ENCODE results near the gene CCBE1. TPM values are rescaled to one million over a fixed set of nuclear protein-coding genes. Genes with fewer than 3 reads are reported as not detected.

Gene CCBE1
- total RNA-seq, 4 donors from 2014 or later = 1.5 to 10.9 (median 4.6) TPM

DNA sequence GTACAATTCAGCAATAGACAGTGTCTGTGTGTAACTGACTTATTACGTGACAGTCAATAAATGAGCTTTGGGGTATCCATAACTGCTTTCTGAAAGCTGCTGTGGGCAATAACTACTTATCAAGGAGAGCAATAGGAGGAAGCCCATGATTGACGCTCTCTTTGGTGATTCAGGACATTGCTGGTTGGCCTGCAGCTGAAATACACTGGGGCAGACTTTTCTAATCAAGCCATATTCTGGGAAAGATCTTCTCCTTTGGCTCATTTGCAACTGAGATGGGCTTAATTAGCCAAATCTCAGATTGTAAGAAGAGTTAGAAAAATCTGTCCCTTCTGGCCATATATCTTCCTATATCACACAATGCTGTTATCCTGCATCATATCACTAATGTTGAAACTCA is 24.0 kb upstream of the CCBE1 start:
- Histone ChIP-seq H3K27me3 (no peaks in the 10 kb centered on the region), H3K27ac (no peak overlapping the region), H3K4me3 (no peak overlapping the region), H3K9me3 (no peaks in the 10 kb centered on the region), H3K36me3 (no peaks in the 10 kb centered on the region), H3K4me1 (peaks cover 0 to 8% of the 10 kb centered on the region in 2 donors)
- intact Hi-C loops (cut with DNase I; ENCODE audit: low total_unique reads) = no loop called here
- no peak for TF ChIP-seq POLR2A (IDR thresholded peaks at IDR 0.05)
- TF ChIP-seq, protein P1, sequence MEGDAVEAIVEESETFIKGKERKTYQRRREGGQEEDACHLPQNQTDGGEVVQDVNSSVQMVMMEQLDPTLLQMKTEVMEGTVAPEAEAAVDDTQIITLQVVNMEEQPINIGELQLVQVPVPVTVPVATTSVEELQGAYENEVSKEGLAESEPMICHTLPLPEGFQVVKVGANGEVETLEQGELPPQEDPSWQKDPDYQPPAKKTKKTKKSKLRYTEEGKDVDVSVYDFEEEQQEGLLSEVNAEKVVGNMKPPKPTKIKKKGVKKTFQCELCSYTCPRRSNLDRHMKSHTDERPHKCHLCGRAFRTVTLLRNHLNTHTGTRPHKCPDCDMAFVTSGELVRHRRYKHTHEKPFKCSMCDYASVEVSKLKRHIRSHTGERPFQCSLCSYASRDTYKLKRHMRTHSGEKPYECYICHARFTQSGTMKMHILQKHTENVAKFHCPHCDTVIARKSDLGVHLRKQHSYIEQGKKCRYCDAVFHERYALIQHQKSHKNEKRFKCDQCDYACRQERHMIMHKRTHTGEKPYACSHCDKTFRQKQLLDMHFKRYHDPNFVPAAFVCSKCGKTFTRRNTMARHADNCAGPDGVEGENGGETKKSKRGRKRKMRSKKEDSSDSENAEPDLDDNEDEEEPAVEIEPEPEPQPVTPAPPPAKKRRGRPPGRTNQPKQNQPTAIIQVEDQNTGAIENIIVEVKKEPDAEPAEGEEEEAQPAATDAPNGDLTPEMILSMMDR (IDR thresholded peaks at IDR 0.05) = no peak
- DNase-seq = no peak

DNA sequence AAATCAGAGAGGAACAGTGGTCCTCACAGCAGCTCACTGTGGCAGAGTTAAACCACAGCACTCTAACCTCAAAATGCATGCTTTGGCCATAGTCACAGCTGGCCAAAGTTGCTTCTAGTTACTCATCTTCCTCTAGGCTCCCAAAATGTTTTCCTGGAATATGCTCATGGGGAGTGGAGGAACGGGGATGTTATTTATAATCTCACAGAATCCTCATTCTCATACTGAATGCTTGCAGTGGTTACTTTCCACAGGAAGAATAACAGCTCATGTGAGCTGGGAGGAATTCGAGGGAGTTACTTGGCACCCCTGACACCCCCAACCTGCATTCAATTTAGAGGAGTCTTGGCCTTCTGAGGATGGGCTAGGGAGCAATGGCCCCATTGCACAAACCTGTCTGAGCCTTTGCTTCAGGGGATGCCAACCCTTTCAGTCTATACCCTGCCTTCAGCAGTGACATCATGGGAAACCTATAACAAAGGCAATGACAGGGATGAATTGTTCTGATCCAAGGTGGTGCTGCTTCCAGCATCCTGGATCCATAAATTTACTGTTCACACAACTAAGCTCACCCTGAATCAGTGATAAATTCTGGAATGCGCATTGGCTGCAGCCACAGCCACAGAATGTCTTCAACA is 22.4 kb upstream of the CCBE1 start:
- no peak for DNase-seq
- Histone ChIP-seq H3K4me1 (peaks cover 0 to 8% of the 10 kb centered on the region in 2 donors), H3K27ac (peak overlapping the region; percentile 39 to 65), H3K4me3 (no peak overlapping the region), H3K36me3 (no peaks in the 10 kb centered on the region), H3K9me3 (no peaks in the 10 kb centered on the region), H3K27me3 (no peaks in the 10 kb centered on the region)
- TF ChIP-seq POLR2A (IDR thresholded peaks at IDR 0.05) = no peak
- intact Hi-C loops (cut with DNase I; ENCODE audit: low total_unique reads) = no loop called here

DNA sequence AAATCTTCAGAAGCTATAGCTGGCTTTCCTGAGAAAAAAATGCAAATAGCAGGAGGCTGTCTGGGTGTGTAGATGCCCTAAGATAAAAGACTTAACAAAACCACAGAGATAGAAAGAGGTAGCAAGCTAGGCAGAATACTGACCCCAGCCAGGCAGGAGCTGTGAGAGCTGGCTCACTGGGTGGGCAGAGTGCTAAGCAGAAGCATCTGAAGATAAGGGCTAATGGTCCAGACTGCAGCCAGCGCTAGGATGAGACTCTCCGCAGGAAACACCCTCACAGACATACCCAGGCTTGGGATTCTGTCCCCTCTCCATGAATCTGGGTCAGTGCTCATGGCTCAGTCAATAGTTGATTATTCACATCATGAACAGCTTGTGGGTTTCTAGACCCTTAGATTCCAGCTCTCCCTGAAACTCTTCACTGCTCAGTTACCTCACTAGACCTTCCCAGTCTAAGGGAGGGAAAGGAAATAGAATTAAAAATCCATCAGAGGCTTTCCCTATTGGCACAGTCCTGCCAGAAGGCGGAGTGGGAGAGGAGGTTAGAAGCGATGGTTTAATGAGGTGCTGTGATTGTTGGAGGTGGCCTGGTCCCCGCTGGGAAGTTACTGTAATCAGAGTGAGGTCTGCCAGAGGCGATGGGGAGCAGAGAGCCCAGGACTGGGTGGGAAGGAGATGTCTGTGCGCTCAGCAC is 21.4 kb upstream of the CCBE1 start:
- no peaks in the 10 kb centered on the region for H3K27me3 ChIP-seq
- no peak for TF ChIP-seq POLR2A (IDR thresholded peaks at IDR 0.05)
- TF ChIP-seq, protein P1 (IDR thresholded peaks at IDR 0.05) = no peak
- H3K27ac ChIP-seq = peak overlapping the region in 1 of 2 donors; percentile 65
- no peak for DNase-seq
- peaks cover 0 to 8% of the 10 kb centered on the region in 2 donors for H3K4me1 ChIP-seq
- intact Hi-C loops (cut with DNase I; ENCODE audit: low total_unique reads) = no loop called here
- H3K36me3 ChIP-seq = no peaks in the 10 kb centered on the region
- H3K9me3 ChIP-seq = no peaks in the 10 kb centered on the region
- no peak overlapping the region for H3K4me3 ChIP-seq

DNA sequence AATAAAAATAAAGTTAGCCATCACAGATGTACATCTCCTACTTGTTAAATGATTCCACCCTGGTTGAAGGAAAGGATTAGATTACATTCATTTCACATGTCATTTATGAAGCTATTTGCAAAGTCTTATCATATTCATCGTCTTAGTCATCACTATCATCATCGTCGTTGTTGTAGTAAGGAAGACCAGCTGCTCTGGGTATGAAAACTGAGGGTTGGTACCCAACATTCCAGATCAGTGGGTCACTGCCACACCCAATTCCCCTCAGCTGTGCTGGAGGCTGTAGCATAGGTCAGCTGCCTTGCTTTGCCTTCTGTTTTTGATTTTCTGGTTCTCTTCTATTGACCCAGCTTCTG is 20.9 kb upstream of the CCBE1 start:
- Histone ChIP-seq H3K9me3 (no peaks in the 10 kb centered on the region), H3K4me1 (peaks cover 0 to 8% of the 10 kb centered on the region in 2 donors), H3K4me3 (no peak overlapping the region), H3K27me3 (no peaks in the 10 kb centered on the region), H3K27ac (no peak overlapping the region), H3K36me3 (no peaks in the 10 kb centered on the region)
- intact Hi-C loops (cut with DNase I; ENCODE audit: low total_unique reads) = no loop called here
- no peak for TF ChIP-seq POLR2A (IDR thresholded peaks at IDR 0.05)
- TF ChIP-seq, protein P1 (IDR thresholded peaks at IDR 0.05) = no peak
- DNase-seq = no peak

DNA sequence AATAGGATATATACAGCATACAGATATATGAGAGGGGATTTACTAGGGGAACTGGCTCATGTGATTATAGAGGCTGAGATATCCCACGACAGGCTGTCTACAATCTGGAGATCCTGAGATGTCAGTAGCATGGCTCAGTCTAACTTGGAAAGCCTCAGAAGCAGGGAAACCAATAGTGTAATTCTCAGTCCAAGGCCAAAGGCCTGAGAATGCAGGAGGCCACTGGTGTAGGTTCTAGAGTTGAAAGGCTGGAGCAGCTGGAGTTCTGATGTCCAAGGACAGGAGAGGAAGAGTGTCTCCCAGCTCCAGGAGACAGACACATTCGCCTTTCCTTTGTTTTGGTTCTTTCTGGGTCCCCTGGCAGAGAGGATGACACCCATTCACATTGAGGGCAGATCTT is 20.1 kb upstream of the CCBE1 start:
- no peak for DNase-seq
- H3K36me3 ChIP-seq = no peaks in the 10 kb centered on the region
- TF ChIP-seq, protein P1 (IDR thresholded peaks at IDR 0.05) = no peak
- TF ChIP-seq POLR2A (IDR thresholded peaks at IDR 0.05) = no peak
- H3K9me3 ChIP-seq = no peaks in the 10 kb centered on the region
- H3K27ac ChIP-seq = no peak overlapping the region
- intact Hi-C loops (cut with DNase I; ENCODE audit: low total_unique reads) = no loop called here
- no peak overlapping the region for H3K4me3 ChIP-seq
- H3K27me3 ChIP-seq = no peaks in the 10 kb centered on the region
- H3K4me1 ChIP-seq = peaks cover 0 to 8% of the 10 kb centered on the region in 2 donors

Measured in uterus (tissue), 4 donors.